ENCODE results near the gene KDM4C.

The KDM4C gene

DNA sequence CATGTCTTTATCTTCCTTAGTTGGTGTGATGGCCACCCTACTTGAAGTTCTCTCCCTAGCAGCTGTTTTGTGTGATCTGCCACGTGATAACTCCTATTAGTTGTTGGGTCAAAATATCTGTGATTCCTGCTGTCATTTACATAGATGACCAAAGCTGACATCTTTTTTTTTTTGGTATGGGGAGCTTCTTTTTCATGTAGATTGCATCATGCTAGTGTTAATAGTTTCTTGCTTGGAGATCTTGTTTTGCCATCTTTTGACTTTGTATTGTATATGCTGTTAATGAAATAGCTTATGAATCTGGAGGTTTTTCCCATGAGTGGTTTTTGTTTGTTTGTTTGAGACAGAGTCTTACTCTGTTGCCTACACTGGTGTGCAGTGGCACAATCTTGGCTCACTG is 243.8 kb downstream of the KDM4C start:
- Histone ChIP-seq H3K4me3 (no peak overlapping the region), H3K9me3 (no peaks in the 10 kb centered on the region), H3K27me3 (no peaks in the 10 kb centered on the region), H3K4me1 (peaks cover 0 to 5% (median 0%) of the 10 kb centered on the region in 4 donors), H3K36me3 (peaks cover 6 to 11% (median 9%) of the 10 kb centered on the region in 3 donors), H3K27ac (no peak overlapping the region)
- intact Hi-C loops (cut with DNase I; ENCODE audit: low total_unique reads): no loop called here
- TF ChIP-seq, protein P1, sequence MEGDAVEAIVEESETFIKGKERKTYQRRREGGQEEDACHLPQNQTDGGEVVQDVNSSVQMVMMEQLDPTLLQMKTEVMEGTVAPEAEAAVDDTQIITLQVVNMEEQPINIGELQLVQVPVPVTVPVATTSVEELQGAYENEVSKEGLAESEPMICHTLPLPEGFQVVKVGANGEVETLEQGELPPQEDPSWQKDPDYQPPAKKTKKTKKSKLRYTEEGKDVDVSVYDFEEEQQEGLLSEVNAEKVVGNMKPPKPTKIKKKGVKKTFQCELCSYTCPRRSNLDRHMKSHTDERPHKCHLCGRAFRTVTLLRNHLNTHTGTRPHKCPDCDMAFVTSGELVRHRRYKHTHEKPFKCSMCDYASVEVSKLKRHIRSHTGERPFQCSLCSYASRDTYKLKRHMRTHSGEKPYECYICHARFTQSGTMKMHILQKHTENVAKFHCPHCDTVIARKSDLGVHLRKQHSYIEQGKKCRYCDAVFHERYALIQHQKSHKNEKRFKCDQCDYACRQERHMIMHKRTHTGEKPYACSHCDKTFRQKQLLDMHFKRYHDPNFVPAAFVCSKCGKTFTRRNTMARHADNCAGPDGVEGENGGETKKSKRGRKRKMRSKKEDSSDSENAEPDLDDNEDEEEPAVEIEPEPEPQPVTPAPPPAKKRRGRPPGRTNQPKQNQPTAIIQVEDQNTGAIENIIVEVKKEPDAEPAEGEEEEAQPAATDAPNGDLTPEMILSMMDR (IDR thresholded peaks at IDR 0.05): no peak
- no peak for DNase-seq

DNA sequence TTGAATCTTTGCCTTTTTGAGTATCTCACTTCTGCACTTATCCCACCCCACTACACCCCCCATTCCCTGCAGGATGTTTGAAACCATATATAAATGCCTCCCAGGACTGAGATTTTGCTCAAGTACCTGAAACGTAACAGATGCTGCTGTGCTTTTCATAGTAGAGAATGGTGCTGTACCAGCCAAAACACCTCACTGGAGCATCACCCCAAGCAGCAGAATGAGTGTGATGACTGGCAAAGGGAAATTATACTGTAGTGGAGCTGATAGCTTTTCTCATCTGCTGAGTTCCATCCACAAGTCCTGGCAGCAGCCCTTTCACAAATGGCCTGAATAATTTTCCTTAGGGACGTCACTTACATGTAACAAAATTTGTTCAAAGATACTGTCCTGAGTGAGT is 246.1 kb downstream of the KDM4C start:
- Histone ChIP-seq H3K9me3 (no peaks in the 10 kb centered on the region), H3K27me3 (no peaks in the 10 kb centered on the region), H3K36me3 (peaks cover 15 to 20% (median 15%) of the 10 kb centered on the region in 3 donors), H3K4me3 (no peak overlapping the region), H3K4me1 (peaks cover 0 to 13% (median 0%) of the 10 kb centered on the region in 4 donors), H3K27ac (no peak overlapping the region)
- no peak for DNase-seq
- TF ChIP-seq, protein P1 (IDR thresholded peaks at IDR 0.05): no peak
- intact Hi-C loops (cut with DNase I; ENCODE audit: low total_unique reads): no loop called here

DNA sequence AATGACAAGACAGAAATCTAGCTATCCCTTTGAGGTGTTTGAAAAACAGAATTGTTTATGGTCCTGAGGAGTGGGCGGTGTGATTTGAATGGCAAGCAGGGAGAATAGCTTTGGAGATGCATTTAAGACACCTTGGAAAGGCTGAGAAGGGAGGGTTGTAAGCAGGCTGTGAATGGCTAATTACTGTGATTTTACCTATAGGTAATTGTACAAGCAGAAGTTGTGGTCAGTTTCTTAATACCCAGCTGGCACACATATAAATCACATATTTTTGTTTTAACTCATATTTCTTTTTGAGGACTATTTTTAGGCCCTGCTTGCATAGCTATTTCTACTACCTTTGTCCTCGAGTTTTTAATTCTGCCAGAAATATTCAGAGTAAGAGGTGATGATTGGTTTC is 248.6 kb downstream of the KDM4C start:
- Histone ChIP-seq H3K9me3 (no peaks in the 10 kb centered on the region), H3K36me3 (peaks cover 22 to 27% (median 25%) of the 10 kb centered on the region in 3 donors), H3K4me3 (no peak overlapping the region), H3K27ac (no peak overlapping the region), H3K27me3 (no peaks in the 10 kb centered on the region), H3K4me1 (peaks cover 0 to 13% (median 0%) of the 10 kb centered on the region in 4 donors)
- DNase-seq: no peak
- intact Hi-C loops (cut with DNase I; ENCODE audit: low total_unique reads): no loop called here
- TF ChIP-seq, protein P1 (IDR thresholded peaks at IDR 0.05): no peak

DNA sequence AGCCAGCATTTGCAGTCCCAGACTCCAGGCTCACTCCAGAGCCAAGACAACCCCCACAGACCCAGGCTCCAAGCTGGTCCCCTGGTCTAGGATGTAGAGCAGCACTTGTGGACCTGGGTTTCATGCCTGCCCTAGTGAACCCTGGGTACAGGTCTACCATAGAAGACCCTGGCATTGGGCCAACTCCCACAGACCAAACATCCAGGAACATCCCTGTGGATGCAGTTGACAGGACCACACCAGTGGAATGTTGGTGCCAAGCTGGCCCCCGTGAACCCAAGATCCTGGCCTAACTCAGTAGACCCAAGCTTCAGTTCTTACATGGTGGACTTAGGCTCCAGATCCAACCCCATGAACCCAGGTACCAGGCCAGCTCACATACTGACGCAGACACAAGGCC is 250.6 kb downstream of the KDM4C start:
- H3K36me3 ChIP-seq: peaks cover 32 to 36% (median 36%) of the 10 kb centered on the region in 3 donors
- intact Hi-C loops (cut with DNase I; ENCODE audit: low total_unique reads): no loop called here
- no peaks in the 10 kb centered on the region for H3K27me3 ChIP-seq
- DNase-seq: peak in 1 of 2 donors; percentile 57
- TF ChIP-seq, protein P1 (IDR thresholded peaks at IDR 0.05): no peak
- H3K27ac ChIP-seq: no peak overlapping the region
- no peaks in the 10 kb centered on the region for H3K9me3 ChIP-seq
- H3K4me3 ChIP-seq: no peak overlapping the region
- H3K4me1 ChIP-seq: peaks cover 0 to 13% (median 0%) of the 10 kb centered on the region in 4 donors

DNA sequence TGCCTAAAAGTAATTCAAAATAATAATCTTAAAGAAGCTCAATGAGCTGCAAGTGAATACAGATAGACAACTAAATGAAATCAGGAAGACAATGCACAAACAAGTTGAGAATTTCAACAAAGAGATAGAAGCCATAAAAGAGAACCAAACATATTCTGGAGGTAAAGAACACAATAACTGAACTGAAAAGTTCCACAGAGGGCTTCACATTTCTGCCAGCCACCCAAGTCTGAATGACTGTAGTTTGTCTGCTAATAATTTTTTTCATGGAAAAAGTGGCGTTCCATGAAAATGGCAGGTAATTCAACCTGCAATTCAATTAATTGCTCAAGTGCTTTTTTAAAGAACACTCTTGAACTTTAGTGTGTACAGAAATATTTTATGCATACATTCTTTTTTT is 251.3 kb downstream of the KDM4C start:
- Histone ChIP-seq H3K4me1 (peaks cover 0 to 13% (median 0%) of the 10 kb centered on the region in 4 donors), H3K27ac (no peak overlapping the region), H3K4me3 (no peak overlapping the region), H3K36me3 (peaks cover 36 to 41% (median 39%) of the 10 kb centered on the region in 3 donors), H3K27me3 (no peaks in the 10 kb centered on the region), H3K9me3 (no peaks in the 10 kb centered on the region)
- no peak for DNase-seq
- TF ChIP-seq, protein P1 (IDR thresholded peaks at IDR 0.05): no peak
- intact Hi-C loops (cut with DNase I; ENCODE audit: low total_unique reads): no loop called here
